ENCODE results near the gene KCNK15.

Gene KCNK15

DNA sequence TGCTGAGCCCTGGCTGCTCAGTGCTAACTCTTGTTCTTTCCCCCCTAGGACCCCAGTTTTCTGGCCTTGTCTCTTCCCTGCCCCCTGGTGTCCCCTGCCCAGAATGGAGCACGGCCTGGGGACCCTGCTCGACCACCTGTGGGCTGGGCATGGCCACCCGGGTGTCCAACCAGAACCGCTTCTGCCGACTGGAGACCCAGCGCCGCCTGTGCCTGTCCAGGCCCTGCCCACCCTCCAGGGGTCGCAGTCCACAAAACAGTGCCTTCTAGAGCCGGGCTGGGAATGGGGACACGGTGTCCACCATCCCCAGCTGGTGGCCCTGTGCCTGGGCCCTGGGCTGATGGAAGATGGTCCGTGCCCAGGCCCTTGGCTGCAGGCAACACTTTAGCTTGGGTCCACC lies 18.6 kb upstream of the KCNK15 start:
- Histone ChIP-seq H2AFZ (ENCODE audit: low read length) (no peak overlapping the region), H3K36me3 (replicated peaks; ENCODE audit: insufficient read depth, low read length) (no peaks in the 10 kb centered on the region), H3K4me2 (ENCODE audit: low read depth, low read length) (no peak overlapping the region), H3K79me2 (ENCODE audit: low read length) (no peaks in the 10 kb centered on the region), H3K27ac (ENCODE audit: low read length) (no peak overlapping the region), H3K9me3 (replicated peaks; ENCODE audit: insufficient read depth, low read length) (no peaks in the 10 kb centered on the region), H3K9me2 (replicated peaks; ENCODE audit: insufficient read depth, low read length) (no peaks in the 10 kb centered on the region), H3K27me3 (replicated peaks; ENCODE audit: insufficient read depth, low read length) (peaks cover 27% of the 10 kb centered on the region; the same call in 1 of the 2 replicates), H3K4me3 (ENCODE audit: low read length) (no peak overlapping the region), H3K4me1 (ENCODE audit: low read length) (peaks cover 5% of the 10 kb centered on the region; the same call in 1 of the 2 replicates), H4K20me1 (ENCODE audit: insufficient read depth, low read length) (no peaks in the 10 kb centered on the region), H3K9ac (ENCODE audit: low read length) (no peak overlapping the region), H3F3A (ENCODE audit: insufficient read depth, low read length) (peaks cover 2% of the 10 kb centered on the region)
- TF ChIP-seq EZH2phosphoT487 (IDR thresholded peaks at IDR 0.05; ENCODE audit: low read length) (no peak), EZH2 (optimal IDR thresholded peaks at IDR 0.05; ENCODE audit: low read depth, low read length) (no peak)
- TF ChIP-seq, protein P1, sequence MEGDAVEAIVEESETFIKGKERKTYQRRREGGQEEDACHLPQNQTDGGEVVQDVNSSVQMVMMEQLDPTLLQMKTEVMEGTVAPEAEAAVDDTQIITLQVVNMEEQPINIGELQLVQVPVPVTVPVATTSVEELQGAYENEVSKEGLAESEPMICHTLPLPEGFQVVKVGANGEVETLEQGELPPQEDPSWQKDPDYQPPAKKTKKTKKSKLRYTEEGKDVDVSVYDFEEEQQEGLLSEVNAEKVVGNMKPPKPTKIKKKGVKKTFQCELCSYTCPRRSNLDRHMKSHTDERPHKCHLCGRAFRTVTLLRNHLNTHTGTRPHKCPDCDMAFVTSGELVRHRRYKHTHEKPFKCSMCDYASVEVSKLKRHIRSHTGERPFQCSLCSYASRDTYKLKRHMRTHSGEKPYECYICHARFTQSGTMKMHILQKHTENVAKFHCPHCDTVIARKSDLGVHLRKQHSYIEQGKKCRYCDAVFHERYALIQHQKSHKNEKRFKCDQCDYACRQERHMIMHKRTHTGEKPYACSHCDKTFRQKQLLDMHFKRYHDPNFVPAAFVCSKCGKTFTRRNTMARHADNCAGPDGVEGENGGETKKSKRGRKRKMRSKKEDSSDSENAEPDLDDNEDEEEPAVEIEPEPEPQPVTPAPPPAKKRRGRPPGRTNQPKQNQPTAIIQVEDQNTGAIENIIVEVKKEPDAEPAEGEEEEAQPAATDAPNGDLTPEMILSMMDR (IDR thresholded peaks at IDR 0.05; ENCODE audit: low read length), result no peak
- no peak for DNase-seq

DNA sequence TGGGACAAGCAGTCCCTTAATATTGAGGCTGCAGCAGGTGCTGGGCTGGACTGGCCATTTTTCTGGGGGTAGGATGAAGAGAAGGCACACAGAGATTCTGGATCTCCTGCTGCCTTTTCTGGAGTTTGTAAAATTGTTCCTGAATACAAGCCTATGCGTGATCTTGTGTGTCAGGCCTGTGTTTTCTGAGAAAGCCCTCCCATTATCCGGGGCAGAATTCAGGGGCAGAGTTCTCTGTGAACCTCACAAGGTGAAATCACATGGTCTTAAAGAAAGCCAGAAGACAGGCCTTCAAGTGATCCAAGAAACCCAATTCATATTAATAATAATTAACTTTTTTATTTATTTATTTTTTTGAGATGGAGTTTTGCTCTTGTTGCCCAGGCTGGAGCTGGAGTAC lies 18.0 kb upstream of the KCNK15 start:
- no peak overlapping the region for H3K27ac ChIP-seq (ENCODE audit: low read length)
- H3K36me3 ChIP-seq (replicated peaks; ENCODE audit: insufficient read depth, low read length), result no peaks in the 10 kb centered on the region
- H3K9me3 ChIP-seq (replicated peaks; ENCODE audit: insufficient read depth, low read length), result no peaks in the 10 kb centered on the region
- DNase-seq, result no peak
- H4K20me1 ChIP-seq (ENCODE audit: insufficient read depth, low read length), result no peaks in the 10 kb centered on the region
- H2AFZ ChIP-seq (ENCODE audit: low read length), result no peak overlapping the region
- TF ChIP-seq, protein P1 (IDR thresholded peaks at IDR 0.05; ENCODE audit: low read length), result no peak
- H3F3A ChIP-seq (ENCODE audit: insufficient read depth, low read length), result peaks cover 8% of the 10 kb centered on the region
- H3K27me3 ChIP-seq (replicated peaks; ENCODE audit: insufficient read depth, low read length), result peaks cover 27% of the 10 kb centered on the region; the same call in 1 of the 2 replicates
- no peaks in the 10 kb centered on the region for H3K9me2 ChIP-seq (replicated peaks; ENCODE audit: insufficient read depth, low read length)
- H3K4me2 ChIP-seq (ENCODE audit: low read depth, low read length), result no peak overlapping the region
- H3K4me3 ChIP-seq (ENCODE audit: low read length), result no peak overlapping the region
- no peak overlapping the region for H3K9ac ChIP-seq (ENCODE audit: low read length)
- H3K79me2 ChIP-seq (ENCODE audit: low read length), result no peaks in the 10 kb centered on the region
- peaks cover 11% of the 10 kb centered on the region; the same call in 1 of the 2 replicates for H3K4me1 ChIP-seq (ENCODE audit: low read length)

DNA sequence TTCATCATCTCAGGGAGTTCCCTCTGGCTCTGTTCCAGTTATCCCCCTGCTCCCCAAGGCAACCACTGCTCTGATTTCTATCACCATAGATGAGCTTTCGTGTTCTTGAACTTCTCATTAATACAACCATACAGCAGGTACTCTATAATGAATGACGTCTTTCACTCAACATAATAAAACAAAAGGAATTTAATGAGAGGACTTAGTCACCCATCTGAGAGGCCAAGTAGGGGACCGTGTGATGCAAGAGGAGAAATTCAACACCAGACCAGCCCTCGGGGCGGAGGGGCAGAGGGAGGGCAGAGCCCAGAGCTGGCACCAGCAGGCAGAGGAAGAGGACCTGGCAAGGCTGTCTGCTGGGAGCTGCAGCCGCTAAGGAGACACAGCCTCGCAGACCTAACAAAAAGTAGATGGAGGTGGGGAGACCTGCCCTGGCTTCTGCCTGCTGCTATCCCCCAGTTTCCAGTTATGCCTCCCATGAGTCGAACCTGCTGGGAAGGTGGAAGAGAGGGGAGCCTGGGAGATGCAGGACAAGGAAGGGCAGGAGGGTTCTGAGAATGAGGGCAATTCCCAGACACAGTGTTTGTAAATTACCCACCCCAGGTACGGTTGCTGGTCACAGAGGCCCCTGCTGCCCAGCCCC lies 16.7 kb upstream of the KCNK15 start:
- Histone ChIP-seq H3K9ac (ENCODE audit: low read length) (no peak overlapping the region), H3K4me3 (ENCODE audit: low read length) (no peak overlapping the region), H3K27me3 (replicated peaks; ENCODE audit: insufficient read depth, low read length) (peaks cover 30% of the 10 kb centered on the region; the same call in 1 of the 2 replicates), H3K36me3 (replicated peaks; ENCODE audit: insufficient read depth, low read length) (no peaks in the 10 kb centered on the region), H3K79me2 (ENCODE audit: low read length) (no peaks in the 10 kb centered on the region), H2AFZ (ENCODE audit: low read length) (no peak overlapping the region), H3K9me2 (replicated peaks; ENCODE audit: insufficient read depth, low read length) (no peaks in the 10 kb centered on the region), H3K4me1 (ENCODE audit: low read length) (peaks cover 9% of the 10 kb centered on the region; the same call in 1 of the 2 replicates), H3K9me3 (replicated peaks; ENCODE audit: insufficient read depth, low read length) (no peaks in the 10 kb centered on the region), H4K20me1 (ENCODE audit: insufficient read depth, low read length) (no peaks in the 10 kb centered on the region), H3F3A (ENCODE audit: insufficient read depth, low read length) (peaks cover 10% of the 10 kb centered on the region), H3K4me2 (ENCODE audit: low read depth, low read length) (no peak overlapping the region), H3K27ac (ENCODE audit: low read length) (no peak overlapping the region)
- no peak for DNase-seq
- TF ChIP-seq EZH2 (optimal IDR thresholded peaks at IDR 0.05; ENCODE audit: low read depth, low read length) (no peak), EZH2phosphoT487 (IDR thresholded peaks at IDR 0.05; ENCODE audit: low read length) (no peak)
- TF ChIP-seq, protein P1 (IDR thresholded peaks at IDR 0.05; ENCODE audit: low read length), result no peak

Measured in MM.1S (cell line).